Stomach (tissue), 4 donors: ENCODE data around the gene HAPLN1.

Source experiments
- CTCF ChIP-seq, 7 experiments: fragments of 450-650 bp in 4 of 7; fragments of 200-600 bp in 3 of 7; sonication (generic) in 3 of 7; IDR thresholded peaks; one replicate each; pipeline ENCODE4 v1.5.1; 2016 to 2019; ENCODE audit warnings: antibody characterized with exemption in 7 of 7, control low read depth in 2 of 7, mild to moderate bottlenecking in 1 of 7
- EP300 ChIP-seq: sonication (generic); formaldehyde crosslinking; IDR thresholded peaks from one replicate; pipeline ENCODE4 v1.6.1; 2017; ENCODE audit warnings: antibody characterized with exemption
- POLR2A ChIP-seq, 4 donors: fragments of 450-650 bp; IDR thresholded peaks; one replicate each; pipeline ENCODE4 v1.6.1; 2016; ENCODE audit warnings: antibody characterized with exemption in 4 of 4, control low read depth in 2 of 4, mild to moderate bottlenecking in 1 of 4, moderate library complexity in 1 of 4
- POLR2AphosphoS5 ChIP-seq, 3 donors: sonication (generic); formaldehyde crosslinking; IDR thresholded peaks; one replicate each; pipeline ENCODE4 v1.6.1; 2016; ENCODE audit warnings: antibody characterized with exemption in 3 of 3

GRCh38 chr5:83724001-83724400 lies 3.3 kb upstream of the HAPLN1 start:
- TF ChIP-seq POLR2AphosphoS5 (IDR thresholded peaks at IDR 0.05) = no peak
- TF ChIP-seq CTCF (IDR thresholded peaks at IDR 0.05) = no peak
- TF ChIP-seq EP300 = no peak
- no peak for TF ChIP-seq POLR2A (IDR thresholded peaks at IDR 0.05)
